ENCODE results near the gene SELPLG.

- TF ChIP-seq NFRKB (IDR thresholded peaks at IDR 0.05): no peak
- TF ChIP-seq L3MBTL2 (conservative IDR thresholded peaks at IDR 0.05): no peak
- no peak for TF ChIP-seq TARDBP (IDR thresholded peaks at IDR 0.05)
- no peak for TF ChIP-seq ELF4 (IDR thresholded peaks at IDR 0.05)
- TF ChIP-seq LEF1 (IDR thresholded peaks at IDR 0.05; ENCODE audit: borderline replicate concordance): no peak
- TF ChIP-seq PKNOX1 (IDR thresholded peaks at IDR 0.05): no peak
- TF ChIP-seq SUZ12 (IDR thresholded peaks at IDR 0.05): no peak
- TF ChIP-seq FOXK2 (IDR thresholded peaks at IDR 0.05): no peak
- TF ChIP-seq BHLHE40 (IDR thresholded peaks at IDR 0.05; ENCODE audit: borderline replicate concordance): no peak
- TF ChIP-seq FOXM1 (IDR thresholded peaks at IDR 0.05; ENCODE audit: borderline replicate concordance): no peak
- no peak for TF ChIP-seq ARNT (IDR thresholded peaks at IDR 0.05)
Measured at GRCh38 chr12:108603743-108604142, 30.0 kb downstream of the SELPLG start.

Data from HEK293T (cell line).